A673 (cell line): Measurements from ENCODE around the gene ZGRF1. TPM values are rescaled to one million over a fixed set of nuclear protein-coding genes. Genes with fewer than 3 reads are reported as not detected.
A peak's percentile ranks its signal among the peaks of the same experiment; 100 is the strongest.

Experiments
- BruUV-seq: library from RNA; stranded (reverse); fragments of 400-500 nt; replicated peaks from 2 replicates; lab custom pipeline; 2021; lab: Mats Ljungman, UMichigan
- CTCF ChIA-PET: fragments of 300-600 bp; sonication (Branson Sonifier 250); formaldehyde crosslinking; loops from one replicate; lab custom pipeline; 2022; ENCODE audit warnings: antibody characterized with exemption; lab: Charles Lee
- POLR2A ChIA-PET: fragments of 300-600 bp; sonication (Branson Sonifier 250); formaldehyde crosslinking; loops from one replicate; lab custom pipeline; 2022; ENCODE audit warnings: antibody characterized with exemption; ENCODE audit not compliant: low non-redundant PET; lab: Charles Lee
- DNase-seq: peaks from one replicate; pipeline ENCODE4 v3.0.0-alpha.2; 2015; ENCODE audit warnings: low spot score
- H3K27ac ChIP-seq: fragments of 200-600 bp; sonication (generic); 2 replicates; pipeline ENCODE4 v1.5.1; 2016; ENCODE audit warnings: mixed run types, low read depth, mild to moderate bottlenecking, mixed read lengths, antibody characterized with exemption, low read length; ENCODE audit not compliant: poor library complexity, severe bottlenecking
- H3K27me3 ChIP-seq: fragments of 200-600 bp; sonication (generic); replicated peaks from 2 replicates; pipeline ENCODE4 v1.6.1; 2017; ENCODE audit warnings: mixed run types, low read depth, mild to moderate bottlenecking, mixed read lengths, antibody characterized with exemption, low read length; ENCODE audit not compliant: insufficient read depth, poor library complexity
- H3K36me3 ChIP-seq: fragments of 200-600 bp; sonication (generic); 2 replicates; pipeline ENCODE4 v1.6.1; 2016; ENCODE audit warnings: mixed run types, mild to moderate bottlenecking, mixed read lengths, antibody characterized with exemption, low read length; ENCODE audit not compliant: insufficient read depth, poor library complexity, severe bottlenecking
- H3K4me1 ChIP-seq: fragments of 200-600 bp; sonication (generic); 2 replicates; pipeline ENCODE4 v1.6.1; 2017; ENCODE audit warnings: mixed run types, mild to moderate bottlenecking, mixed read lengths, antibody characterized with exemption, low read length; ENCODE audit not compliant: insufficient read depth, poor library complexity, severe bottlenecking
- H3K4me3 ChIP-seq: fragments of 200-600 bp; sonication (generic); 2 replicates; pipeline ENCODE4 v1.5.1; 2016; ENCODE audit warnings: low read depth, mixed run types, mild to moderate bottlenecking, mixed read lengths, low read length; ENCODE audit not compliant: poor library complexity, severe bottlenecking
- H3K9me3 ChIP-seq: fragments of 200-600 bp; sonication (generic); 2 replicates; pipeline ENCODE4 v1.6.1; 2016; ENCODE audit warnings: mixed run types, low read depth, mild to moderate bottlenecking, mixed read lengths, antibody characterized with exemption, low read length; ENCODE audit not compliant: poor library complexity, severe bottlenecking
- CTCF ChIP-seq: fragments of 300-800, 200-600 bp; sonication (generic); conservative IDR thresholded peaks from 2 replicates; pipeline ENCODE4 v1.5.1; 2017; ENCODE audit warnings: low read depth, mild to moderate bottlenecking, antibody characterized with exemption, low read length, moderate library complexity, mixed read lengths
- EZH2 ChIP-seq: fragments of 200-600 bp; sonication (generic); IDR thresholded peaks from 2 replicates; pipeline ENCODE4 v1.6.1; 2017; ENCODE audit warnings: borderline replicate concordance, low read depth, mild to moderate bottlenecking, mixed read lengths, antibody characterized with exemption, low read length; ENCODE audit not compliant: poor library complexity, severe bottlenecking
- intact Hi-C: fragments of 100-400 bp; cut with micrococcal nuclease; formaldehyde crosslinking; loops from one replicate; pipeline ENCODE4 v1.10.0; 2022; ENCODE audit not compliant: unreplicated experiment
- total RNA-seq: library from RNA; stranded (reverse); gene quantifications from 2 replicates; pipeline ENCODE4 v1.2.3, GENCODE V29; 2021

ZGRF1 gene
- total RNA-seq, 1 experiment from 2014 or later = 31.4 TPM

GRCh38 chr4:112567536-112567935 lies 69.2 kb downstream of the ZGRF1 start:
- TF ChIP-seq EZH2 = no peak
- no peak for TF ChIP-seq CTCF
- Histone ChIP-seq H3K4me1 (no peaks in the 10 kb centered on the region), H3K36me3 (no peaks in the 10 kb centered on the region), H3K27ac (no peak overlapping the region), H3K4me3 (no peak overlapping the region), H3K27me3 (no peaks in the 10 kb centered on the region), H3K9me3 (no peaks in the 10 kb centered on the region)
- intact Hi-C loops = no loop called here
- ChIA-PET CTCF (no interaction called here), POLR2A (no interaction called here)
- no peak for DNase-seq
- no TSS peak for BruUV-seq

GRCh38 chr4:112564706-112565270 lies 71.9 kb downstream of the ZGRF1 start:
- Histone ChIP-seq H3K27ac (no peak overlapping the region), H3K4me1 (no peaks in the 10 kb centered on the region), H3K36me3 (no peaks in the 10 kb centered on the region), H3K27me3 (no peaks in the 10 kb centered on the region), H3K4me3 (no peak overlapping the region), H3K9me3 (no peaks in the 10 kb centered on the region)
- no TSS peak for BruUV-seq
- ChIA-PET CTCF (no interaction called here), POLR2A (no interaction called here)
- intact Hi-C loops = no loop called here
- no peak for DNase-seq
- peak; percentile 28; the same call in 1 of the 2 replicates for TF ChIP-seq CTCF
- no peak for TF ChIP-seq EZH2

GRCh38 chr4:112563431-112564200 lies 73.1 kb downstream of the ZGRF1 start:
- intact Hi-C loops = no loop called here
- BruUV-seq = no TSS peak
- Histone ChIP-seq H3K9me3 (no peaks in the 10 kb centered on the region), H3K4me1 (no peaks in the 10 kb centered on the region), H3K27me3 (no peaks in the 10 kb centered on the region), H3K36me3 (no peaks in the 10 kb centered on the region), H3K27ac (no peak overlapping the region), H3K4me3 (no peak overlapping the region)
- ChIA-PET POLR2A (no interaction called here), CTCF (no interaction called here)
- DNase-seq = no peak
- TF ChIP-seq EZH2 = no peak
- no peak for TF ChIP-seq CTCF
